GM23248 (cell line): ENCODE measurements around the gene NUDCD3.

ENCODE experiments used
- EZH2 ChIP-seq: fragments of 200-600 bp; sonication (generic); IDR thresholded peaks from 2 replicates; pipeline ENCODE4 v1.6.1; 2018; ENCODE audit warnings: antibody characterized with exemption, mild to moderate bottlenecking; ENCODE audit not compliant: insufficient read depth, poor library complexity, severe bottlenecking
- EZH2phosphoT487 ChIP-seq: fragments of 200-600 bp; sonication (generic); IDR thresholded peaks from 2 replicates; pipeline ENCODE4 v1.6.1; 2018; ENCODE audit warnings: antibody characterized with exemption, moderate library complexity, mild to moderate bottlenecking, low read depth; ENCODE audit not compliant: insufficient read depth

DNA sequence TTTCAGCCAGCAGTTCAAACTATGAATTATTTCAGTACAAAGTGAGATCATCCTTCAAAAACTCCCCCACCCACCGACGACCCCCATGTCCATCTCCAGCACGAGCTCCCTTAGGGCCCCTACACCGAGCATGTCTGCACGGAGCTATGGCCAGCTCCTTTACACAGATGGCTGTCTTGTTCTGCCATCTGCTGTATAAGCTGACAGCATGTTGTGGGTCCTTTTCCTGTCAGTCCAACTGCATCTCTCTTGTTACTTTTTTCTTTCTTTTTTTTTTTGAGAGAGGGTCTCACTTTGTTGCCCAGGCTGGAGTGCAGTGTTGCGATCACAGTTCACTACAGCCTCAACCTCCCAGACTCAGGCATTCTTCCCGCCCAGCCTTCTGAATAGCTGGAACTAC lies 29.1 kb upstream of the NUDCD3 start:
- TF ChIP-seq EZH2 (no peak), EZH2phosphoT487 (no peak)
